Ramos (cell line): ENCODE data around the gene TEDC1.

Experiments used
- in situ Hi-C: fragments of 300-500 bp; cut with MboI; formaldehyde crosslinking; loops from one replicate; pipeline ENCODE4 v1.14.3; 2022; ENCODE audit warnings: low sequenced_read_pairs; ENCODE audit not compliant: unreplicated experiment

The TEDC1 gene, protein sequence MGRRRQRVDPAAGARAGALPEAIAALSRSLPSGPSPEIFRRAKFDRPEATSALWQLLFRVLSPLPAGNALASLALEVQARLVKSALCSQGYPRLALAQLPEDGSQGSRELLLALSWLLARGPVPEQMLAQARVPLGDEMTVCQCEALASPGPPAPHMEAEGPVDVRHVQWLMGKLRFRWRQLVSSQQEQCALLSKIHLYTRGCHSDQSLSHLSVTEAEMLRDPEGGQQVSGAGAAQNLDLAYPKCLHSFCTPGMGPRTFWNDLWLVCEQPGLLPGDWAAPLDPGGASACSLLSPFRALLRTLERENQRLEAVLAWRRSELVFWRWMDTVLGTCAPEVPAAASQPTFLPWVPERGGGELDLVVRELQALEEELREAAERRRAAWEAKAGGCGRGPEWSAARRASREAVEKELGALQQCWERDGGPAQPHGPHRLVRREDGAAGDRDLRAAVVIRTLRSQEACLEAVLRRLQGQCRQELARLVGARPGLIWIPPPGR

DNA sequence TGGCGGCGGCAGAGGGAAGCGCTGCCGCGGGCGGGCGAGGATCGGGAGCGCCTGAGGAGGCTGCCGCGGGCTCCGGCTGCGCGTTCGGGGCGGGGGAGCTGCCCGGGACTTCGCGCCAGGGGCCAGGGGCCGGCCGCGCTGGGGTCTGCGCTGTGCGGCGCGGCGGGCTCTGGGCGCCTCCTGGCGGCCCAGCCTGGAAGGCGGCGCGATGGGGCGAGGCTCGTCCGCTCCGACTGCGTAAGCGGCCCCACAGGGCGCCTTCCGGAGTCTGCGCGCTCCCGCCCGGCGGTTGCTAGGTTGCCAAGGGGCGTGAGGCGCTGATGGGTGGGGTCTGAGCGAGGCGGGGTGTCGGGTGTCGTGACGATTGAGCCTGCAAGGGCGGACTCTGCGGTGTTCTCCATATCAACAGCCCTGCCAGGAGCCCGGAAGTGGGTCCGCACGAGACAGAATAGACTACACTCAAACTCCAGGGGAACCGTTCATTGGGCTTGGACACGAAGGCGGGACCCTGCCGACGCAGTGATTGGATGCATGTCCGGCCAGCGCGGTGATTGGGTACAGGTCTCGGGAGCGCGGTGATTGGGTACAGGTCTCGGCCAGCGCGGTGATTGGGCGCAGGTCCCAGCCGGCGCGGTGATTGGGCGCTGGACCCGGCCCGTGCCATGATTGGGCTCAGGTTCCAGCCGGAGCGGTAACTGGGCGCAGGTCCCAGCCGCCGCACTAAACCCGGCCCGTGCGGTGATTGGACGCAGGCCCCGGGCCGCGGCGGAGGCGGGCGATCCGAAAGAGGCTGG, at the start of gene TEDC1:
TEDC1 (plus strand) TSS at position 675 of the 794 bp plus-strand sequence. CDS start 130 bp downstream, outside the sequence.
- in situ Hi-C loops, result no loop called here

DNA sequence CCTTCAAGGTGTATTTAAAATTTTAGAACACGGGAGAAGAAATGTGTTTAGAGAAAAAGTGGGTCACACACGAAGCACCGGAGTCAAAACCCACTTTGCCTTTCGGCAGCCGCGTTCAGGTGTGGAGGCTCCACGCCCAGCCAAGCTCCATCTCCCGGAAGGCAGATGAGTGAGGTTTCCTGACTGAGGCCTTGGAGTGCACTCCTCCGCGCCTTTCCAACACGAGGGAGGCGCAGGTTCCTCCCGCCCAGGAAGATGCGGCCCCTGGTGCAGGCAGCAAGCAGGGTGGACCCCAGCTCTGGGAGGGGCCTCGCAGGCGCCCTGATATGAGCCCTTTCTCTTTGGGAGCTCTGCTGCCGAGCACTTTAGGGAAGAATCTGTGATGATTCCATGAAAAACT, 48.9 kb upstream of the TEDC1 start:
- in situ Hi-C loops, result no loop called here

DNA sequence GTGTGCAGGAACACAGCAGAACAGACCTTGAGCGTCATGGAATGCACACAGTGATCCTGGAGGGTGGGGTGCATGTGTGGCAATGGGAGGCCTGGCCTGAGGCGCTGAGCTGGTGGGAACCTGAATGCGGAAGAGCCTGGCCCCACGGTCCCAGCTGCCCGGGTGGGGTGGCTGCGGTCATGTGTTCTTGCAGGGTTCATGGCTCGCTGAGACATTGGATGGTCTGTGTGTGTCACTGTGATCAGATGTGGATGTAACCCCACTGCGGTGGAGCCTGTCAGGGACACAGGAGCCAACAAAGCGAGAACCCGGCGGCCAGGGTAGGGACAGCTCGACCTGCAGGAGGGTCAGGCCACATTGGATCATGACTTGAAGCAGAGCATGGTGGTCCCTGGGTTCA, 48.2 kb upstream of the TEDC1 start:
- in situ Hi-C loops, result no loop called here

DNA sequence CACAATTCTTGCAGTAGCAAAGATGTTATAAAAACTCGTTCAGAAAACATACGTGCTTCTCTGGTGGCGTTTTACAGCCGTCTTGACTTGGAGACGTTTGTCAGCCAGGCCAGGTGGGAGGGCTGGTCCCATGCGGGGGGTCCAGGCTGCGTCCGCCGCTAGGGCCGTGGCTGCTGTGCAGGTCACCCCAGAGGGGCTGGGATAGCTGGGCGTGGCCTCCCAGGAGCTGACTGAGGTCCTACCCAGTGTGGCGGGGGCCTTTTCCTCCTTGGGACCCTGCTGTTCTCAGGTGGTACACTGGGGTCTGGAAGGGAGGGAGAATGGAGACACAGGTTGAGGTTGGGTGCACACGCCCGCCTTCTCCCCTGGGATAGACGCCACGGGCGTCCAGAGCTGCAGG, 46.2 kb upstream of the TEDC1 start:
- in situ Hi-C loops, result no loop called here

DNA sequence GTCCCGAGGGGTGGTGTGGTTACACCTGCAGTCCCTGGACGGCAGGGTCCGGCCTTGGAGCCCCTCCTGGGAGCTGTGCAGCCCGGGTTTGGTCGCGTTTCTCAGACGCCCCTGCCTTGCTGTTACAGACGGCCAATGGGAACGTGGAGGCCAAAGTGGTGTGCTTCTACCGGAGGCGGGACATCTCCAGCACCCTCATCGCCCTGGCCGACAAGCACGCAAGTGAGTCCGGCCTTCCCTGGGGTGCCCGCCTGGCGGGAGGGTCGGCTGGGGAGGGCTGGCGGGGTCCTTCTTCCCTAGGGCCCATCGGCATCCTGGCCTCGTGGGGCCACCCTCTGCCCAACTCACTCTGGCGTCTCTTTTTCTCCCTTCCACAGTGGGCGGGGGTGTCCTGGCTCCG, 45.8 kb upstream of the TEDC1 start:
- in situ Hi-C loops, result no loop called here

DNA sequence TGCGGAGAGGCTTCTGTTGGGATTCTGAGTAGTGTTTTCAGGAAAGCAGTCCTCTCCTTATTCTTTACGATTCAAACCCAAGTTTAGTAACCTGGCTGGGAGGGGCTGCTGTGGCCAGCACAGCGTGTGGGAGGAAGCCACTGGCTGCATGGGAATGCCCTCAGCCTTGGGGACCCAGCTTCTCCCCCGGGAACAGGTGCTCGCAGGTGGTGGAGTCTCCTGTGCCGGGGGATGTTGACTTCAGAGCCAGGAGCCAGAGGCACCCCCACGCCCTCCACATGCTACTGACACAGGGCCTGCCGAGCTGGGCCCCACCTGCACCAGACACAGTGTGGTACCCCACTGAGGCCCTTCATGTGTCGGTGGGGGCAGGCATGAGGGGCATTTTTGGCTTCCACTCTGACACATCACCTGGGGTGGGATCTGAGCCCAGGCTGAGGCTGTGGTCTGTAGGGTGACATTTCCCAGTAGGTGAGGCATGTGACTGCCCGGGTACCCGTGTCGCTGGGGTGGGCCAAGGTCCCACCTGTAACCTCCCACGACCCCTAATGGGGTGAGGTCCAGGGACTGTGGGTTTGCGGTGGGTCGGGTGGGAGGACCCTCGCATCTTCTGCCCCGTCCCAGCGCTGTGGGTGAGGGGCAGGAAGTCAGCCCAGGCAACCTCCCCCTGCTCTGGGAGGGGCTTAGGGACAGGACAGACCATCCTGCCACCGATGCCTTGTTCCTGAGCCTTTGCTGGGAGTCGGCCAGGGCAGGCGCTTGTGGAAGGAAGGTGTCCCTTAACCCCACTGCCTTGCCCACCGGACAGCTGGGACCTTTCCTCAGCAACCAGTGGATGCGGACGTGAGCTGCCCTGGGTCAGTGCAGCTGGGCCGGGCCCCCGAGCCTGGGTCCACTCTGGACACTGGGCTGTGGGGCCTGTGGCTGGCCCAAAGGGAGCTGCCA, 44.9 kb upstream of the TEDC1 start:
- in situ Hi-C loops, result no loop called here

DNA sequence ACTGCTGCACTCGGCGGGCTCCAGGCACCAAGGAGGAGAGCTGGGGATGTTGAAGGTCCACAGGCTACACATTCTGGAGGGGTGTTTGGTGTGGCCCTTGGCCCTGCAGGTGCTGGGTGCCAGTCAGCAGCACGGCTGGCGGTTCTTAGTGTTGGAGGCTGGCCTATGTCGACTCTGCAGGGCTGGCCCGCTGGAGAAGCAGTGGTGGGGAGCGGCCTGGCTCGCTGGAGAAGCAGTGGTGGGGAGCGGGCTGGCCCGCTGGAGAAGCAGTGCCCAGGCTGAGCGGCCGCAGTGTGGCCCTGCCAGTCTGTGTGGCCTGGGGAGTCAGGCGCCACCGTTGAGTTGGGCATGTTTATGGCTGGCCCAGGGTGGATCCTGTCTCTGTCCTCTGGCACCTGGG, 44.1 kb upstream of the TEDC1 start:
- in situ Hi-C loops, result no loop called here

DNA sequence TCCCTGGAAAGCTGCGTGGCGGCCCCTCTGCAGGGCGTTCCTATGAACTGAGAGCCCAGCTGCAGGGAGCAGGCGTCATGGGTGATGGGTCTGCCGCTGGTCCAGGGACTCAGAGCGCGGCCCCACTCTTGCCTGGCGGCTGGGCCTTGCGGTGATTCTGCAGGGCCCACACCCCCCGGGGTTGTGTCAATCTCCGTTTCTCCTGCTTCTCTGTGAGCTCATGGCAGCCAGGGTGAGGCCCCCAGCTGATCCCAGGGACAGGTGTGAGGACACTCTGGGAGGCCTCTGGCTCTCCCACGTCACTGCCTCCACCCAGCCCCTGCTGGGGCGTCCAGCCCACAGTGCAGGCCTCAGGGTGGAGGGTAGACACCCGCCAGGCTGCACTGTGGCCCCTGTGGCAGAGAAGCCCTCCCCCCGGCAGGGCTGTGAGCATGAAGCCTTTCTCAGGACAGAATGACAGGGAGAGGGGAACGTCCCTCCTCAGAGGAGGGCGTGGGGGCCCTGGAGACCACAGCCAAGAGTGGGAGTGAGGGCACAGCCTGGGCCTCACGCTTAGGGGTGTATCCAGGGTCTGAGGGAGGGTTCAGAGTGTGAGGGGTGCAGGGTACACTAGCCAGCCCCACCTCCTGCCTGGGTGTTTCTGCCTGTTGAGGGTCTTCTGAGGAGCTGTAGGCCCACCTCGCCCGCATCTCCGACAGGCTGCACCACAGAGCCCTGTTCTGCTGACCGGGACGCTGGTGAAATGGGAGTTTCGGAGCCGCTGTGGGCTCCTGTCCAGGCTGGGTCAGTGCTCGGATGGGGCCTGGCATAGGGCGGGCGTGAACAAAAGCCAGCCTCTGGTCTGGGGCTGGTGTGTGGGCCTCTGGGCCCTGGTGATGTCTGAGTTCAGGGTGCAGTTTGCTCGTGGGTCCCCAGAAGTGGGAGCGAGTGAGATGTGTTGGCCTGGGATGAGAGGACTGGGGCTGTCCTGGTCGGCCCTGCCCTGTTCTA, 43.1 kb upstream of the TEDC1 start:
- in situ Hi-C loops, result no loop called here

DNA sequence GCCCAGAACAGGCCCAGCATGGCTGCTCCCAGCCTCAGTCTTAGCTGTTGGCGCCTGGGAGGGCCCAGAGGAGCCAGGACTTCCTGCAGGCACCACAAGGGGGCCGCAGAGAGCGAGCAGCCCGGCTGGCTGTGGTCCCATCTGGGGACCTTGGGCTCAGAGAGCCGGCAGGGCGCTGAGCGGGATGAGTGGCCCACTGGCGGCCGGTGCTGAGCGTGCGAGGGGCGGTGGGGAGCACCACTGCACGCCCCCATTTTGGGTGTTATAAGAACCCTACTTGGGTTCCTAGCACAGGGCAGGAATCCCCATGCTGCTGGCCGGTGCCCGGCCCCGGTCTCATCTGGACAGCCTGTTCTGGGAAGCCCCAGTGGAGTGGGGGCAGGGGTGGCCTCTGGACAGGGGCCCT, 42.3 kb upstream of the TEDC1 start:
- in situ Hi-C loops, result no loop called here

DNA sequence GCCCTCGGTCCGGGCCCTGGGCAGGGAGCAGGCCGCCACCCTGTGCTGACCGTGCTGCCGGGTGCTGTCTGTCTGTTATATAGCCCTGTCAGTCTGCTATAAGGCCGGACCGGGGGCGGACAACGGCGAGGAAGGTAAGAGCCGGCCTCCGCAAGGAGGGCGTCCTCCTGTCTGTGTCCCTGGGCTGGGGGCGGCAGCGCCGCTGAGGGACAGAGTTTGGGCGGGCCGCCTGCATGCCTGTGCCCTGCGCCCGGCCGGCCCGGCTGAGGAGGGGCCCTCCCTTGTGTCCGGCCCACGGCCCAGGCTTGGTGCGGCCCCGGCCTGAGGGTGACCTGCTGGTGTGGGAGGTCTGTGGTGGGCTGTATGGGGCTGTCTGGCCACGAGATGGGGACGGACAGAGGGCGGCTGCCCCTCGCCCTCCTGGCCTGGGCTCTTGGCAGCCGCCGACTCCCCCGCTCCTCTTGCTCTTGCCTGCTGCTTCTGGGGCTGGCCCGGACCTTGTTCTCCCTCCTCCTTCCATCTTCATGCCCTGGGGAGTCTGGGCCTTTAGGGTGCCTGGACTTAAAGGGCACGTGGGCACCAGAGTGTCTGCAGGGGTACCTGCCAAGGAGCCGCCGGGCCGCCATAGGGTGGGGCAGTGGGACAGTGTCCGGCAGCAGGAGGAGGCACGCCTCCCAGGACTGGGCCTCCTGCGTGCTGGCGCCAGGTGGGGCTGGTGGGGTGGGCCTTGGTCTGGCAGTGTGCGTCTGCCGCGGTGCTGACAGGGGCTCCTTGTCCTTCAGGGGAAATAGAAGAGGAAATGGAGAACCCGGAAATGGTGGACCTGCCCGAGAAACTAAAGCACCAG, 41.5 kb upstream of the TEDC1 start:
- in situ Hi-C loops, result no loop called here

DNA sequence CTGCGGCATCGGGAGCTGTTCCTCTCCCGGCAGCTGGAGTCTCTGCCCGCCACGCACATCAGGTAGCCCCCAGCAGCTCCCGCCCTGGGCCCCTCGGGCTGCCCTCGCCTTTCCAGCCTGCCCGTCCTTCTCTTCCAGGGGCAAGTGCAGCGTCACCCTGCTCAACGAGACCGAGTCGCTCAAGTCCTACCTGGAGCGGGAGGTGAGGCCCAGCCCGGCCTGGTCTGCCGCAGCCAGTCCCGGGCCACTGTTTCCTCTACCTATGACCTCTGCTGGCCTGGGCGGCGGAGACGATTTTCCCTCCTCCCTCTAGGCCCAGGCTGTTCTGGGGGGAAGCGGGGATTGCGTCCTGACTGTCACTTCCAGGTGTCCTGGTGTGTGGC, 40.9 kb upstream of the TEDC1 start:
- in situ Hi-C loops, result no loop called here

DNA sequence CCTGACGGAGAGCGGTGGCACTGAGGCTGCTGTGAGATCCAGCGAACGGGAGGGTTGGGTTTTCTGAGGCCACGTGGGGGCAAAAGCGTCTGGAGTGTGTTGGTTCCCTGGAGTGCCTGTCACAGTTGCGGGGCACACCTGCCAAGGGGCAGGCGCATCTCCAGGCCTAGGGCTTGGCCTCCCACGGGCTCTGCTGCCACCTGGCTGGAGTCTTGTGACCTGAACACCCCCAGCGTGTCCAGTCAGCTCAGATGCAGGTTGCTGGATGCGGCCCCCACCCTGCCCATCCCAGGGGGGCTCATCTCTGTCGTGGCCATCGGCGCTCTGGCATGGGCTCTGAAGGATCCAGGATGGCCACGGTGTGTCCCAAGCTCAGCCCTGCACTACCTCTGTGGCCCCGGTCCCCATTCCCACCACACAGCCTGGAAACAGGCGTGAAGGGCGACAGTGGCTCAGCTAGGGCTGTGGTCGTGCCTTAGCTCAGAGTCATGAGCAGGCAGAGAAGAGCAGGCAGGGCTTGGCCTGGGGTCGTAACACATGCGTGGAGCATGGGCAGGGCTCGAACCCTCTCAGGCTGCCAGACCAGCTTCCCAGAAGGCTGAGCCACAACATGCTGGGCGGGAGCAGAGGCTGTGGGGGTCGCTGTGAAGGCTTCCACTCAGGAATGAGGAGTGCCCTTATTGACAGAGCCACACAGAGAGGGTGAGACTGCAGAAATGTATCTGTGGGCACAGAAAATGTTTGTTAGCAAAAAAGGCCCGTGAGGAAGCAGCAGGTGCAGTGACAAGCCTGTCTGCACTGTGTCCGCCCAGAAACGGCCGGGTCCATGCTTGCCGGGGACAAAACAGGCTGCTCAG, 40.0 kb upstream of the TEDC1 start:
- in situ Hi-C loops, result no loop called here

DNA sequence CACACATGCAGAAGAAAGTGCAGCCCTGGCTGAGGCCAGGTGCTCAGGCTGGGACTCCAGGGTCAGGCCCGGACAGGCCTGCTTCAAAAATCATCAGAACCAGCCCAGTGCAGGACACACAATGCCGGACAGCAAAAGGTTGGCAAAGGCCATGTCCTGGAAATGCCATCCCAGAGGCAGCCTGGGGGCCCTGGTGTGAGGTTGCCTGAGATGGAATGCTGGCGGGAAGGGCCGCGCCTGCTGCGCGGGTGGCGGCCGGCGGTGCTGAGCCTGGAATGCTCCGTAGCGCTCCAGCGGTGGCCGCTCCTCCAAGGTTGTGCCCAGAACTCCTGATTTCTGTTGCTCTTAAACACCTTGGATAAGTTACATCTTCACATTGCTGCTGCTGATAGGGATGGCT, 38.1 kb upstream of the TEDC1 start:
- in situ Hi-C loops, result no loop called here

DNA sequence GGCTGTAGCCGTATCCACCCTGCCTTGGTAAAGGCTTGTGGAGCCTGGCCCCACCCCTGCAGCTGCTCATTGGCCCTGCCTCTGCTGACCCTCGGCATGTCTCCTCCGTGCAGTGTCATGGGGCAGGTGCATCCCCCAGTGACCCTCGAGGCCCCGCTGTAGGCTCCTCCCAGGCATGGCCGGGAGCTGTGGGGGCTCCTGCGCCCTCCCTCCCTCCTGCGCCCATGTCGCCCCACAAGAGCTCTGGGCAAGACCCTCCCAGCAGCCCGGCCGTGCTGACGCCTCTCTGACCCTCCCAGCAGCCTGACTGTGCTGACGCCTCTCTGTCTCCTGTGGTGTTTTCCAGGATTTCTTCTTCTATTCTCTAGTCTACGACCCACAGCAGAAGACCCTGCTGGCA, 37.2 kb upstream of the TEDC1 start:
- in situ Hi-C loops, result no loop called here

DNA sequence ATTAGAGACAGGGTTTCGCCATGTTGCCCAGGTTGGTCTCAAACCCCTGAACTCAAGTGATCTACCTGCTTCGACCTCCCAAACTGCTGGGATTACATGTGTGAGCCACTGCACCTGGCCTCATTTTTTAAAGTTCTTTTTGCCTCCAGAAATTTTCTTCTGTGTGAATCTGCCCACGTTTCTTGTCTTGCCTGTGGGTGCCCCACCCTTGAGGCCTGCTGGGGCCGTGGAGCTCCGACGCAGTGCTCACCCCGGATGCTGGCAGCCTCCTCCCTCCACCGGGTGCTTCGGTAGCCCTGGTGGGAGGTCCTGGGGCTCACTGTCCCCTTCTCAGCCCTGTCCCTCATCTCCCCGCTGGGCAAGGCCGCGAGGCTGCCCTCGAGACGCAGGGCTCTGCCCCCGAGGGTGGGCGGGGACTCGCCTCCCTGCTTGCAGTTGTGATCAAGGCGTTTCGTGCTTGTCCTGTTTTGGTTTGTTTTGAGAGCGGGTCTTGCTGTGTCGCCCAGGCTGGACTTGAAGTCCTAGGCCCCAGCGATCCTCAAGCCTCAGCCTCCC, 35.9 kb upstream of the TEDC1 start:
- in situ Hi-C loops, result no loop called here

DNA sequence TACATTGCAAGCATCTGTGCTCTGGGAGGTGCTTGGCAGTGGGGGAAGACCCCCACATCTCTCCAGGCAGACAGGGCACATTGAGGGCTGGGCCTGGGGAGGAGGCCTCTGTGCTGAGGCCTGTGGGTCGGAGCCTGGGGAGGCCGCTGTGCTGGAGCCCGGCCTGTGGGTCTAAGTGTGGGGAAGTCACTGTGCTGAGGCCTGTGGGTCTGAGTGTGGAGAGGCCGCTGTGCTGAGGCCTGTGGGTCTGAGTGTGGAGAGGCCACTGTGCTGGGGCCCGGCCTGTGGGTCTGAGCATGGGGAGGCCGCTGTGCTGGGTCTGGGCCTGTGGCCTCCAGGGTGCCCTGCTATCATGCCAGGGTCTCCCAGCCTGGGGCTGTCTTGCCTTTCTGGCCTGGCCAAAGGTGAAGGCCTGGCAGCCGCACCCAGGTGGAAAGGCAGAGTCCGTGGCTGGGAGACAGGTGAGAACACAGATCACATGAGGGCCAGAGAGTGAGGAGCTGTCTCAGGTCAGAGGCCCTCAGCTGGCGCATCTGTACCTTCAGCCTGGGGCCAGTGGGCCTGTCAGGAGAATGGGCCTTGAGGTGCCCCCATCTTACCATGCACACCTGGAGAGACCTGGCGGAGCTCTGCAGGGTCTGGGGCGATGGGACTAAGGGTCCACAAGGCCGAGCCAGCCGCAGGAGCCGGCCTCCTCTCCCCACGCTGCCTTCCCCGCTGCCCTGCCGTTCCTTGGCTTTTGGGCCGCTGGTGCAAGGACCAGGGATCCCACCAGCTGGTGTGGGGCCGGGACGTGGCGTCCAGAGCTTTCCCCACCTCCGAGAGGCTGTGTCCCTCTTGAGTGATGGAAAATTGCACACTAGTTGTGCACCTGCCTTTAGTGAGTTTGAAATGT, 35.0 kb upstream of the TEDC1 start:
- in situ Hi-C loops, result no loop called here
